IMR-90 (cell line): ENCODE measurements around the gene ERICH6.

Experiments used
- CEBPB ChIP-seq: IDR thresholded peaks from 2 replicates; pipeline ENCODE4 v1.6.1; 2012; ENCODE audit warnings: low read depth, low read length, improper control_type of control experiment
- FOS ChIP-seq: fragments of 150-350 bp; IDR thresholded peaks from 2 replicates; pipeline ENCODE4 v1.6.1; 2016; ENCODE audit warnings: low read depth, low read length
- MAFK ChIP-seq: IDR thresholded peaks from 2 replicates; pipeline ENCODE4 v1.6.1; 2012; ENCODE audit warnings: low read depth, low read length, improper control_type of control experiment
- MAZ ChIP-seq: IDR thresholded peaks from 2 replicates; pipeline ENCODE4 v1.6.1; 2012; ENCODE audit warnings: low read depth, mild to moderate bottlenecking, low read length, improper control_type of control experiment, moderate library complexity, borderline replicate concordance
- MXI1 ChIP-seq: IDR thresholded peaks from 2 replicates; pipeline ENCODE4 v1.6.1; 2012; ENCODE audit warnings: low read depth, mild to moderate bottlenecking, low read length, moderate library complexity, borderline replicate concordance
- NFE2L2 ChIP-seq: fragments of 150-350 bp; IDR thresholded peaks from 2 replicates; pipeline ENCODE4 v1.6.1; 2016; ENCODE audit warnings: low read depth, mild to moderate bottlenecking, low read length
- POLR2A ChIP-seq: IDR thresholded peaks from 2 replicates; pipeline ENCODE4 v1.6.1; 2012; ENCODE audit warnings: mild to moderate bottlenecking, low read depth, low read length
- RAD21 ChIP-seq: IDR thresholded peaks from 2 replicates; pipeline ENCODE4 v1.6.1; 2012; ENCODE audit warnings: low read length, improper control_type of control experiment
- RCOR1 ChIP-seq: IDR thresholded peaks from 2 replicates; pipeline ENCODE4 v1.6.1; 2012; ENCODE audit warnings: mild to moderate bottlenecking, low read length, improper control_type of control experiment; ENCODE audit not compliant: insufficient replicate concordance
- SMC3 ChIP-seq: fragments of 150-350 bp; IDR thresholded peaks from 2 replicates; pipeline ENCODE4 v1.6.1; 2016; ENCODE audit warnings: low read depth, mild to moderate bottlenecking, antibody characterized with exemption, low read length, moderate library complexity
- TF ChIP-seq, protein P1 (sequence below): conservative IDR thresholded peaks from 2 replicates; pipeline ENCODE4 v1.5.1; 2012; ENCODE audit warnings: mild to moderate bottlenecking, low read depth, low read length, improper control_type of control experiment
- TF ChIP-seq, protein P2 (sequence below): fragments of 150-350 bp; IDR thresholded peaks from 2 replicates; pipeline ENCODE4 v1.6.1; 2017; ENCODE audit warnings: mild to moderate bottlenecking, antibody characterized with exemption, low read length, low read depth

DNA sequence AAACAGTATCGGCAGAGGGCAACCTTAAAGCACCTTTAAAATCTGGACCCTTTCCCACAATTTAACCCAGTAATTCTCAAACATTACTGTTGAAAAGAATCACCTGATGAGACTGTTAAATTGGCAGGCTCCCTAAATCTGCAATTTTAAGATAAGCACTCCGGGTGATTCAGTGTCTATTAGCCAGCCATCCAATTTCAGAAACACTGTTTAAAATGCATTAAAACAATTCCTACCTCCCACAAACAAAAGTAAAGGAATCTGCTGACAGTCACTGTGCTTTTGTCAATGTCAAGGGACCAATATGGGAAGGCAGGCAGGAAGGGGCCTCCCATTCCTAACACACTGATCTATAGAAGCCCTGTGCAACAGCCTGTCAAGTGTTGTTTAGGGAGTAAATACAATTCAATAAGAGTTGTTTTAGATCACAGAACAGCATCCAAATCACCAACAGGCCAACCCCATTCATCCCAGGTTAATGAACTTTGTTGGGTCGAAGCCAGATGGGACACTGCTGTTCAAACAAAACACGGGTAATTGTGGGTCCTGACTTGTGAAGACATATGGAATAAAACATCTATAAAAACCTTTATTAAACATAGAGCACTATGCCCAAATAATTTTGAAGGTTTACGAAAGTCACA is 37.9 kb upstream of the ERICH6 start:
- TF ChIP-seq, protein P1, sequence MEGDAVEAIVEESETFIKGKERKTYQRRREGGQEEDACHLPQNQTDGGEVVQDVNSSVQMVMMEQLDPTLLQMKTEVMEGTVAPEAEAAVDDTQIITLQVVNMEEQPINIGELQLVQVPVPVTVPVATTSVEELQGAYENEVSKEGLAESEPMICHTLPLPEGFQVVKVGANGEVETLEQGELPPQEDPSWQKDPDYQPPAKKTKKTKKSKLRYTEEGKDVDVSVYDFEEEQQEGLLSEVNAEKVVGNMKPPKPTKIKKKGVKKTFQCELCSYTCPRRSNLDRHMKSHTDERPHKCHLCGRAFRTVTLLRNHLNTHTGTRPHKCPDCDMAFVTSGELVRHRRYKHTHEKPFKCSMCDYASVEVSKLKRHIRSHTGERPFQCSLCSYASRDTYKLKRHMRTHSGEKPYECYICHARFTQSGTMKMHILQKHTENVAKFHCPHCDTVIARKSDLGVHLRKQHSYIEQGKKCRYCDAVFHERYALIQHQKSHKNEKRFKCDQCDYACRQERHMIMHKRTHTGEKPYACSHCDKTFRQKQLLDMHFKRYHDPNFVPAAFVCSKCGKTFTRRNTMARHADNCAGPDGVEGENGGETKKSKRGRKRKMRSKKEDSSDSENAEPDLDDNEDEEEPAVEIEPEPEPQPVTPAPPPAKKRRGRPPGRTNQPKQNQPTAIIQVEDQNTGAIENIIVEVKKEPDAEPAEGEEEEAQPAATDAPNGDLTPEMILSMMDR = no peak
- TF ChIP-seq CEBPB (no peak), RAD21 (no peak), FOS (no peak), POLR2A (no peak), SMC3 (no peak), MAZ (no peak), RCOR1 (no peak), MAFK (no peak), MXI1 (no peak), NFE2L2 (no peak)
- TF ChIP-seq, protein P2, sequence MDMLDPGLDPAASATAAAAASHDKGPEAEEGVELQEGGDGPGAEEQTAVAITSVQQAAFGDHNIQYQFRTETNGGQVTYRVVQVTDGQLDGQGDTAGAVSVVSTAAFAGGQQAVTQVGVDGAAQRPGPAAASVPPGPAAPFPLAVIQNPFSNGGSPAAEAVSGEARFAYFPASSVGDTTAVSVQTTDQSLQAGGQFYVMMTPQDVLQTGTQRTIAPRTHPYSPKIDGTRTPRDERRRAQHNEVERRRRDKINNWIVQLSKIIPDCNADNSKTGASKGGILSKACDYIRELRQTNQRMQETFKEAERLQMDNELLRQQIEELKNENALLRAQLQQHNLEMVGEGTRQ = no peak
